GM12878 (cell line): ENCODE data around the gene TRERF1. TPM values are rescaled to one million over a fixed set of nuclear protein-coding genes. Genes with fewer than 3 reads are reported as not detected.

Source experiments
- ATAC-seq: fragments of 200-7000 bp; cut with Tn5 transposase; 3 replicates; pipeline ENCODE4 v1.9.1; 2020; ENCODE audit warnings: mild to moderate bottlenecking, moderate library complexity
- BruUV-seq: library from RNA; stranded (reverse); fragments of 400-500 nt; replicated peaks from 2 replicates; lab custom pipeline; 2021; lab: Mats Ljungman, UMichigan
- CTCF ChIA-PET: fragments of 300-600 bp; sonication (Branson Sonifier 250); formaldehyde crosslinking; extraction: SDS; loops from one replicate; lab custom pipeline; 2021; ENCODE audit warnings: inconsistent platforms; lab: Yijun Ruan, JAX
- POLR2A ChIA-PET: fragments of 350-600 bp; formaldehyde crosslinking; extraction: SDS; loops from one replicate; lab custom pipeline; 2021; ENCODE audit warnings: inconsistent platforms; lab: Charles Lee
- RAD21 ChIA-PET: fragments of 300-600 bp; sonication (Branson Sonifier 250); formaldehyde crosslinking; loops from one replicate; lab custom pipeline; 2023; ENCODE audit warnings: antibody characterized with exemption; ENCODE audit not compliant: unreplicated experiment; lab: Charles Lee
- SMC1A ChIA-PET: fragments of 300-600 bp; sonication (Branson Sonifier 250); formaldehyde crosslinking; loops from one replicate; lab custom pipeline; 2023; ENCODE audit not compliant: unreplicated experiment, uncharacterized antibody; lab: Charles Lee
- DNase-seq: peaks from one replicate; pipeline ENCODE4 v3.0.0-alpha.2; 2011; ENCODE audit warnings: low read depth, low spot score
- FAIRE-seq: peaks from 3 replicates; lab custom pipeline; 2011; peaks lifted over from hg19 to GRCh38; lab: Jason Lieb, UNC
- H2AFZ ChIP-seq: 2 replicates; pipeline ENCODE4 v1.6.0; 2011; ENCODE audit warnings: low read depth, low read length, control low read depth; ENCODE audit not compliant: control insufficient read depth
- H3K27ac ChIP-seq: 2 replicates; pipeline ENCODE4 v1.5.1; 2011; ENCODE audit warnings: control low read depth; ENCODE audit not compliant: control insufficient read depth, insufficient read depth
- H3K27me3 ChIP-seq, 2 experiments: replicated peaks in 1 of 2; 2 replicates each; pipeline versions ENCODE4 v1.6.0 to v1.6.1; 2011; ENCODE audit warnings: low read length in 1 of 2; ENCODE audit not compliant: control insufficient read depth in 2 of 2, insufficient read depth in 2 of 2
- H3K36me3 ChIP-seq, 2 experiments: 2 replicates each; pipeline ENCODE4 v1.5.1; 2011; ENCODE audit warnings: low read length in 1 of 2; ENCODE audit not compliant: control insufficient read depth in 2 of 2, insufficient read depth in 2 of 2
- H3K4me1 ChIP-seq: 2 replicates; pipeline ENCODE4 v1.6.1; 2011; ENCODE audit warnings: mild to moderate bottlenecking, low read length, moderate library complexity, mixed read lengths; ENCODE audit not compliant: control insufficient read depth, insufficient read depth
- H3K4me2 ChIP-seq: 2 replicates; pipeline ENCODE4 v1.6.0; 2011; ENCODE audit warnings: control low read depth; ENCODE audit not compliant: control insufficient read depth, insufficient read depth
- H3K4me3 ChIP-seq: fragments of 200-600 bp; sonication (generic); 2 replicates; pipeline ENCODE4 v1.5.1; 2016
- H3K79me2 ChIP-seq: 2 replicates; pipeline ENCODE4 v1.6.0; 2011; ENCODE audit warnings: low read length; ENCODE audit not compliant: control insufficient read depth, insufficient read depth
- H3K9ac ChIP-seq: 2 replicates; pipeline ENCODE4 v1.8.0; 2011; ENCODE audit warnings: low read length, control low read depth, mixed read lengths; ENCODE audit not compliant: control insufficient read depth, insufficient read depth
- H3K9me3 ChIP-seq: replicated peaks from 3 replicates; pipeline ENCODE4 v1.5.1; 2011; ENCODE audit warnings: mild to moderate bottlenecking, low read length; ENCODE audit not compliant: control insufficient read depth, insufficient read depth
- H4K20me1 ChIP-seq: 2 replicates; pipeline ENCODE4 v1.6.0; 2011; ENCODE audit not compliant: control insufficient read depth, insufficient read depth
- CBX3 ChIP-seq: fragments of 200-600 bp; sonication (generic); IDR thresholded peaks from 2 replicates; pipeline ENCODE4 v1.6.1; 2016; ENCODE audit warnings: low read depth, borderline replicate concordance
- CHD1 ChIP-seq: IDR thresholded peaks from 2 replicates; pipeline ENCODE4 v1.6.1; 2012; ENCODE audit warnings: low read depth, low read length, improper control_type of control experiment
- E2F4 ChIP-seq: IDR thresholded peaks from 2 replicates; pipeline ENCODE4 v1.6.1; 2012; ENCODE audit warnings: low read depth, low read length, improper control_type of control experiment
- ETV6 ChIP-seq, 2 experiments: fragments of 450-650 bp in 1 of 2; IDR thresholded peaks in 1 of 2; conservative IDR thresholded peaks in 1 of 2; 2 replicates each; pipeline ENCODE4 v1.6.1; 2014; ENCODE audit warnings: antibody characterized with exemption in 1 of 2, borderline replicate concordance in 1 of 2, low read depth in 1 of 2, mild to moderate bottlenecking in 1 of 2, moderate library complexity in 1 of 2
- IKZF1 ChIP-seq: fragments of 450-650 bp; conservative IDR thresholded peaks from 2 replicates; pipeline ENCODE4 v1.6.1; 2017; ENCODE audit warnings: antibody characterized with exemption, mild to moderate bottlenecking
- MAX ChIP-seq: IDR thresholded peaks from 2 replicates; pipeline ENCODE4 v1.6.1; 2012; ENCODE audit warnings: low read depth, low read length, improper control_type of control experiment
- MXI1 ChIP-seq: fragments of 150-350 bp; IDR thresholded peaks from 2 replicates; pipeline ENCODE4 v1.6.1; 2011; ENCODE audit warnings: low read depth, mild to moderate bottlenecking, inconsistent platforms, low read length, improper control_type of control experiment
- NR2F1 ChIP-seq: fragments of 450-650 bp; conservative IDR thresholded peaks from 2 replicates; pipeline ENCODE4 v1.6.1; 2017; ENCODE audit warnings: mild to moderate bottlenecking
- PAX8 ChIP-seq: fragments of 450-650 bp; IDR thresholded peaks from 2 replicates; pipeline ENCODE4 v1.6.1; 2017; ENCODE audit warnings: mild to moderate bottlenecking, moderate library complexity
- PKNOX1 ChIP-seq: fragments of 450-650 bp; IDR thresholded peaks from 2 replicates; pipeline ENCODE4 v1.6.1; 2016; ENCODE audit warnings: mild to moderate bottlenecking
- REST ChIP-seq: IDR thresholded peaks from 2 replicates; pipeline ENCODE4 v1.6.1; 2012; ENCODE audit warnings: mild to moderate bottlenecking, low read depth, low read length
- RUNX3 ChIP-seq: IDR thresholded peaks from 2 replicates; pipeline ENCODE4 v1.6.1; 2012; ENCODE audit warnings: low read length, inconsistent platforms
- TCF3 ChIP-seq: IDR thresholded peaks from 2 replicates; pipeline ENCODE4 v1.6.1; 2012; ENCODE audit warnings: low read depth, mild to moderate bottlenecking, low read length, borderline replicate concordance; ENCODE audit not compliant: insufficient read depth
- ZNF24 ChIP-seq: fragments of 450-650 bp; IDR thresholded peaks from 2 replicates; pipeline ENCODE4 v1.6.1; 2017; ENCODE audit warnings: antibody characterized with exemption, mild to moderate bottlenecking
- ZNF622 ChIP-seq: fragments of 450-650 bp; IDR thresholded peaks from 2 replicates; pipeline ENCODE4 v1.6.1; 2017; ENCODE audit warnings: mild to moderate bottlenecking, inconsistent platforms
- WGBS: methylation state at CpG from one replicate; pipeline ENCODE4 v1.1.6; 2016; ENCODE audit warnings: low lambda C conversion rate; ENCODE audit not compliant: insufficient replicate concordance, insufficient coverage; ENCODE audit errors: missing lambda C conversion rate; 5-methylcytosine and 5-hydroxymethylcytosine counted together
- in situ Hi-C: fragments of 300-500 bp; cut with MboI; formaldehyde crosslinking; loops from 9 replicates; pipeline ENCODE4 v1.14.3; 2018; ENCODE audit warnings: mixed read lengths
- intact Hi-C: fragments of 100-400 bp; cut with micrococcal nuclease; formaldehyde crosslinking; loops from one replicate; pipeline ENCODE4 v1.14.2; 2022; ENCODE audit not compliant: unreplicated experiment
- polyA plus RNA-seq, 11 experiments: library from polyadenylated mRNA; depleted of rRNA in 4 of 11; unstranded in 6 of 11; stranded (reverse) in 5 of 11; fragments of >200 nt; fragmentation: Nextera tagmentation in 4 of 11; fragmentation: Illumina TruSeq in 1 of 11; extraction: Ambion mirVana in 4 of 11; extraction: Trizol in 1 of 11; gene quantifications; 1 replicate in 1 of 11; 2 replicates in 10 of 11; pipeline versions ENCODE4 v1.2.1 to v1.2.3, GENCODE V29; 2011 to 2016; ENCODE audit warnings: inconsistent platforms in 2 of 11, missing spikeins in 2 of 11, low read depth in 1 of 11
- total RNA-seq, 4 experiments: library from RNA; depleted of rRNA in 3 of 4; stranded (reverse); fragments of >200 nt in 3 of 4; fragmentation: Illumina TruSeq in 1 of 4; extraction: Trizol in 1 of 4; gene quantifications; 2 replicates each; pipeline versions ENCODE4 v1.2.1 to v1.2.3, GENCODE V29; 2013 to 2021

The TRERF1 gene
- total and polyA plus RNA-seq, 10 of the 15 experiments (the other 5 are each of a cell fraction or from before 2014, with no cell fraction given): 2.2 to 19.4 (median 7.2) TPM

GRCh38 chr6:42271834-42272805 is 179.6 kb downstream of the TRERF1 start:
- ChIA-PET POLR2A (interaction anchor here (0.6 to 1.0 kb wide), 2 partner anchors 54 to 476 kb away, joined by 3 read pairs; partner anchors contain the start of gene MRPS10), RAD21 (interaction anchor here (1.1 kb wide), 2 partner anchors 10 to 118 kb away, joined by 3 to 4 read pairs; no protein-coding TSS in a partner anchor), CTCF (interaction anchor here (1.0 to 2.8 kb wide), 3 partner anchors 11 to 276 kb away, joined by 3 to 9 read pairs (median 4); no protein-coding TSS in a partner anchor), SMC1A (interaction anchor here (1.2 to 1.5 kb wide), 2 partner anchors 9 to 11 kb away, joined by 4 to 6 read pairs; no protein-coding TSS in a partner anchor)
- Histone ChIP-seq H2AFZ (no peak overlapping the region), H3K9ac (no peak overlapping the region), H3K27me3 (no peaks in the 10 kb centered on the region), H3K4me2 (no peak overlapping the region), H3K79me2 (no peaks in the 10 kb centered on the region), H4K20me1 (no peaks in the 10 kb centered on the region), H3K4me3 (no peak overlapping the region), H3K36me3 (no peaks in the 10 kb centered on the region), H3K4me1 (peaks cover 20% of the 10 kb centered on the region), H3K27ac (no peak overlapping the region), H3K9me3 (no peaks in the 10 kb centered on the region)
- DNase-seq: no peak
- FAIRE-seq: no peak
- intact Hi-C loops: no loop called here
- no TSS peak for BruUV-seq
- WGBS: 74% methylated on average over 7 of the region's 7 CpGs
- in situ Hi-C loops: no loop called here
- no peak for ATAC-seq
- no peak for TF ChIP-seq TCF3
- TF ChIP-seq ETV6 (conservative IDR thresholded peaks at IDR 0.05 in 1 of 2, IDR thresholded peaks at IDR 0.05 in 1 of 2; ENCODE audit: borderline replicate concordance in 1 of 2, low read depth in 1 of 2): no peak
- TF ChIP-seq CBX3: no peak
- TF ChIP-seq PAX8: no peak
- TF ChIP-seq E2F4: no peak
- TF ChIP-seq MXI1: no peak
- TF ChIP-seq RUNX3: no peak
- TF ChIP-seq MAX: no peak
- TF ChIP-seq ZNF622: no peak
- TF ChIP-seq CHD1: no peak
- no peak for TF ChIP-seq NR2F1
- no peak for TF ChIP-seq ZNF24
- no peak for TF ChIP-seq REST
- TF ChIP-seq PKNOX1: no peak
- TF ChIP-seq IKZF1: no peak
